Lung microvascular endothelial cell (primary cell): ENCODE data around the gene MAP4K4. TPM values are rescaled to one million over a fixed set of nuclear protein-coding genes. Genes with fewer than 3 reads are reported as not detected.

Experiments
- DNase-seq, 2 donors: peaks; one replicate each; pipeline versions ENCODE4 v3.0.0 to v3.0.0-alpha.2; 2010; ENCODE audit warnings: low read depth in 2 of 2
- total RNA-seq: library from RNA; depleted of rRNA; stranded (reverse); fragments of >200 nt; gene quantifications from 2 replicates; pipeline ENCODE4 v1.2.1, GENCODE V29; 2014

Gene MAP4K4
- total RNA-seq, 1 donor from 2014 or later, result 67.1 TPM

- no peak for DNase-seq
Measured at GRCh38 chr2:101692041-101692440, 5.5 kb upstream of the MAP4K4 start.

GRCh38 chr2:101692766-101693165 lies 4.7 kb upstream of the MAP4K4 start:
- DNase-seq, result no peak

GRCh38 chr2:101693991-101694588 lies 3.4 kb upstream of the MAP4K4 start:
- DNase-seq, result no peak

- peak; percentile 23 to 44 for DNase-seq
Measured at GRCh38 chr2:101696272-101697123, 1.0 kb upstream of the MAP4K4 start.

- DNase-seq, result peak; percentile 44 to 48
Measured at GRCh38 chr2:101698014-101698843, 722 bp downstream of the MAP4K4 start.

GRCh38 chr2:101698844-101699754 lies 1.6 kb downstream of the MAP4K4 start:
- peak; percentile 35 to 42 for DNase-seq

- peak; percentile 26 to 41 for DNase-seq
Measured at GRCh38 chr2:101699755-101700461, 2.4 kb downstream of the MAP4K4 start.

- peak in 1 of 2 donors; percentile 49 for DNase-seq
Measured at GRCh38 chr2:101704046-101704466, 6.5 kb downstream of the MAP4K4 start.

- DNase-seq, result peak; percentile 31 to 39
Measured at GRCh38 chr2:101704816-101705578, 7.5 kb downstream of the MAP4K4 start.

GRCh38 chr2:101706121-101706818 lies 8.8 kb downstream of the MAP4K4 start:
- no peak for DNase-seq

- peak; percentile 18 to 42 for DNase-seq
Measured at GRCh38 chr2:101706819-101707177, 9.3 kb downstream of the MAP4K4 start.

- no peak for DNase-seq
Measured at GRCh38 chr2:101710036-101710435, 12.5 kb downstream of the MAP4K4 start.

- DNase-seq, result peak in 1 of 2 donors; percentile 25
Measured at GRCh38 chr2:101710471-101711318, 13.2 kb downstream of the MAP4K4 start.

GRCh38 chr2:101714118-101714517 lies 16.6 kb downstream of the MAP4K4 start:
- DNase-seq, result no peak

- DNase-seq, result no peak
Measured at GRCh38 chr2:101717071-101717845, 19.8 kb downstream of the MAP4K4 start.

- no peak for DNase-seq
Measured at GRCh38 chr2:101718479-101718878, 21.0 kb downstream of the MAP4K4 start.

GRCh38 chr2:101718993-101719571 lies 21.6 kb downstream of the MAP4K4 start:
- DNase-seq, result peak in 1 of 2 donors; percentile 22
